LNCAP (cell line): ENCODE results near the gene EPS15.

Experiments
- TF ChIP-seq, protein P1 (sequence below): fragments of 450-650 bp; IDR thresholded peaks from 2 replicates; pipeline ENCODE4 v1.5.1; 2017; ENCODE audit warnings: mild to moderate bottlenecking

The EPS15 gene

DNA sequence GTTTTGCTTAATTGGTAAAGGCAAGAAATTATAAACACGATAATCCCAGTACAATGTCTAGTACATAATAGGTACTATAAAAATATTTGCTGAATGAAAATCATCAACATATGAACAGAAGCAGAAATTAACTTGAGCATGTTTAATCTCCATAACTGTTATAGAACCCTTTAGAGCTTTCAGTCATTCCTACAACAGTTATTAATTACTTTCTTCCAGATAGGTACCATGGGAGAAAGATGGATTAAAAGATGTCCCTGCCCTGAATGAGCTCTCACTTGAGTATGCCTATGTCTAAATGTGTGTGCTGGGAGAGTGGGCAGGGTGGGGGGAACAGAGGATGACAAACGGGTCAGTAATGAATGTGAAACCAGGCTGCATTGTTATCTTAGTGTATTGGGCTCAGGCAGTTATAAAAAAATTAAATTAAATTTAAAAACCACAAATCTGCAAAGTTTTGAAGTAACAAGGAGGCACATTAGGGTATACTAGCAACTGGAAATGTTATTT lies 2.4 kb downstream of the EPS15 start:
- TF ChIP-seq, protein P1, sequence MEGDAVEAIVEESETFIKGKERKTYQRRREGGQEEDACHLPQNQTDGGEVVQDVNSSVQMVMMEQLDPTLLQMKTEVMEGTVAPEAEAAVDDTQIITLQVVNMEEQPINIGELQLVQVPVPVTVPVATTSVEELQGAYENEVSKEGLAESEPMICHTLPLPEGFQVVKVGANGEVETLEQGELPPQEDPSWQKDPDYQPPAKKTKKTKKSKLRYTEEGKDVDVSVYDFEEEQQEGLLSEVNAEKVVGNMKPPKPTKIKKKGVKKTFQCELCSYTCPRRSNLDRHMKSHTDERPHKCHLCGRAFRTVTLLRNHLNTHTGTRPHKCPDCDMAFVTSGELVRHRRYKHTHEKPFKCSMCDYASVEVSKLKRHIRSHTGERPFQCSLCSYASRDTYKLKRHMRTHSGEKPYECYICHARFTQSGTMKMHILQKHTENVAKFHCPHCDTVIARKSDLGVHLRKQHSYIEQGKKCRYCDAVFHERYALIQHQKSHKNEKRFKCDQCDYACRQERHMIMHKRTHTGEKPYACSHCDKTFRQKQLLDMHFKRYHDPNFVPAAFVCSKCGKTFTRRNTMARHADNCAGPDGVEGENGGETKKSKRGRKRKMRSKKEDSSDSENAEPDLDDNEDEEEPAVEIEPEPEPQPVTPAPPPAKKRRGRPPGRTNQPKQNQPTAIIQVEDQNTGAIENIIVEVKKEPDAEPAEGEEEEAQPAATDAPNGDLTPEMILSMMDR, result no peak

DNA sequence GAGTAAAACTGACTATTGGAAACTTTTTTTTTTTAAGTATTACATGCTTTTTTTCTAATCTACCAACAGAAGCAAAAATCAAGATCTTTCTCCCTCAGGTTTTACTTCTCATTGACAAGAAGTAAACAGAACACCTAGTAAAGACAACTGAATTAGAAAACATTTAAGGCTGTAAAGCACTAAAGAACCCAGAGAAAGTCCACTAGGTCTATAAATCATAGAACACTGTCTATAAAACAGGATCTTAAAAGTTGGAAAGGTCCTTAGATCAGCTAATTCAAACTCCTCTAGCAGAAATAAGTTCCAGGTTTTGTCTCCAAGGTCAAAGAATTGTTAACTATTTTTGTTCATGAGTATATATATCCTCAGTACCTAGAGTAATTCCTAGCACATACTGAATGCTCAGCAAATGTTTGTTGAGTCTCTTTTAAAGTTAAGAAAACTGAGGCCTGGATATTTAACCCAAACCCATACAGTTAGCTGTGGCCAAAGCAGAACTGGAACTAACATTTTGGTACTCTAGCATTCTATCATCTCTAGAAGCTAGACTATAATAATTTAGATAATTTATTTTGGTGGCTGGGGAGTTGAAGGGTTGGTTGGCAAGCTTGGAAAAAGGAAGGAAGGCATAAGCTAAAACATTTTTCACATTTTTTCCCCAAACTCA lies 3.0 kb downstream of the EPS15 start:
- TF ChIP-seq, protein P1, result no peak

DNA sequence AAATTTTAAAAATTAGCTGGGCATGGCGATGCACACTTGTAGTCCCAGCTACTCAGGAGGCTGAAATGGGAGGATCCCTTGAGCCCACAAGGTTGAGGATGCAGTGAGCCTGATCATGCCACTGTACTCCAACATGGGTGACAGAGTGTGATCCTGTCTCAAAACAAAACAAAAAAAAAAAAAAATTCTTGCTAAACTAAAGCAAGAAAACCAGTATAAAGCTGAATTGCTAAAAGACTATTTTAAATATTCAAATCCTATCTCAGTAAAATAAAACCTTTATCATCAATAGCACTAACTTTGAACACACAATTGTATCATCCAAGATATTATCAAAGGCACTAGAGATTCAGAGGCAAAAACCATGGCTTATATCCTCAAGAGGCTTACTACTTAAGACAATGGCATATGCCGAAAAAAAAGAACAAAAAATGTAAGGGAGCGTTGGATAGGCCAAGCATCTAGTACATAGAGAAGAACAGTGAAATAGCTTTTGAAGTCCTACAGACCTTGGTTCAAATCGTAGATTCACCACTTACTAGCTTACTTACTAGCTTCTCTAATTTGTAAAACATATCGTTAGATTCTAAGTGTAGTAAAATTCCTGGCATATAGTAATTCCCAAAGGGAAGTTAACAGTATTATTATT lies 3.6 kb downstream of the EPS15 start:
- TF ChIP-seq, protein P1, result no peak

DNA sequence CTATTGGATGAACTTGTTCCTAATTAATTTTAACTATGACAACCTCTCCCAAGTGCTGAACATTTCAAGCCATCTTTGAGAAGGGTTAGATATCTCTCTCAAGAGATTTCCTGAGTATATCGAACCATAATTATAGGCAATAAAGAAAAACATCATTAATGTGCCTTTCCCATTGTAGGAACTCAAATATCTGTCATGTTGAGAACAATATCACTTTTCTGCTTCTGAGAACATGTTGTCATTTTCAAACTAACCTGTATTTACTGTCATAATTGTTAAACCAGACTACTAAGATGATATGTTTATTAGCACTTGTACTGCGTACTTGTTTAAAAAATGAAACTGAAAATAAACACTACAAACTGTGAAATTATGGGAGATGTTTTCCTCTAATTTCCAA lies 4.3 kb downstream of the EPS15 start:
- TF ChIP-seq, protein P1, result no peak

DNA sequence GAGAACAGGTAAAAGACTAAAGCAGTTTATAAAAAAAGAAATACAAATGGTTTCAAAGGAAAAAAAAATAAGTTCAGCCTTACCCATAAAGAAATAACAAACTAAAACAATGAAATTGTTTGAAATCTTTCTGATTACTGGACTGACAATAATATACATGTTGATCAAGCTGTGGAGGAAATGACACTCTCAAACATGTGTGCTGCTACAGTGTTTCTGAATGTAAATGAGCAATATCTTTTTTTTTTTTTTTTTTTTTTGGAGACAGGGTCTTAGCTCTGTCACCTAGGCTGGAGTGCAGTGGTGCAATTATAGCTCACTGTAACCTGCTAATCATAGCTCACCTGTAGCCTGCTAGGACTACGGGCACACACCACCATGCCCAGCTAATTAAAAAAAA lies 6.5 kb downstream of the EPS15 start:
- TF ChIP-seq, protein P1, result no peak

DNA sequence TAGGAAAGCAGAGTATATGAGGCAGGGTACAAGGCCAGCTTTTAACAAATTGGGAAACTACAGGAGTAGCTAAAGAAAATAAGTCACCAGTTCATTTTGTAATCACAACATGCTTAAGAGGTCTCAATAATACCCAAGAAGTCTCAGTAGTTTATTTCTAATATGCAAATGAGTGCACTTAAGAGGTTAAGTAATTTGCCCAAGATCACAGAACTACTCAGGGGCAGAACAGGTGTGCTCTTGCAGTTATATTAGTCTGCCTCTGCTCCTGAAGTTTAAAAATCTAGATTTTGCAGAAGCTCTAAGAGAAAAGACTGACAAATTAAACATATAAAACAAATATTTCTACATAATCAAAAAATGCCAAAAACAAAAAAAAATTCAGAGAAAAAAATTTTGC lies 6.9 kb downstream of the EPS15 start:
- TF ChIP-seq, protein P1, result no peak

DNA sequence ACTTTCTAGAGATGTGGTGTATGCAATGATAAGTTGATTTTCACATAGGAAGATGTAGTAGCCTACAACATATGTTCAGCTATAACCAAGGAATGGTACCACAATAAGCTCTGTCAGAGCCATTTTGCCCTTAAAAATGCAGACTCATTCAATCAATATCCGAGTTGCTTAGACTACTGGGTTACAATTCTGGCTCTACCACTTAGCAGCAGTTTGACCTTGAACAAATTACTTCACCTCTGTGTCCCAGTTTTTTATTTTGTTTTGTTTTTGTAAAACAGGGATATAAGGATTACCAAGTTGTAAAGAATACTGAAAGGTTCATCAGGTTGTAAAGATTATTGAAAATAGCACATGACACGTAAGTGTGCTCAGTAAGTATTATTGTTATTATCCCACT lies 9.3 kb downstream of the EPS15 start:
- TF ChIP-seq, protein P1, result no peak
